Stimulated activated CD8-positive, alpha-beta memory T cell treated with anti-CD3 and anti-CD28 coated beads, Interleukin-7, amount 100 ng/mL, for 4 hours (primary cell): Measurements from ENCODE around the gene DPPA2.

ENCODE experiments used
- DNase-seq, 2 donors: peaks; one replicate each; pipeline ENCODE4 v3.0.0-alpha.2; 2020; ENCODE audit warnings: low read depth in 2 of 2

DPPA2 gene

GRCh38 chr3:109325109-109325508 is 8.8 kb upstream of the DPPA2 start:
- no peak for DNase-seq

DNA sequence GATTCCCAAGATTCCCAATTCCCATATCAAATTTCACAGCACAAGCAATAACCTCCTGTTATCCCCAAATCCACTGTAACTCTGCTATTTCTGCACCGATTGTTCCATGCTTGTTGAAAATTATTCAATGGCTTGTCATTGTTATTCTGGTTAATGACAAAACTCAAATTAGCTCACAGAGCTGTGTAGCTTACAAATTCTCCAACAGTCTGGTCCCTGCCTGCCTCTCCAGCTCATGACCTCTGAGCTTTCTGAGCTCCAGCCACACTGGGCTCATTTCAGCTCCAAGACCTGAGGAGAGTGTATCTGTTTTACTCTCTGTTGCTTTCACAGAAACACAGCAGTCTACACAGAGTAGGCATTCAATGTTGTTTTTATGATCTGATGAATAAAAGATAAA is 3.3 kb downstream of the DPPA2 start:
- no peak for DNase-seq

DNA sequence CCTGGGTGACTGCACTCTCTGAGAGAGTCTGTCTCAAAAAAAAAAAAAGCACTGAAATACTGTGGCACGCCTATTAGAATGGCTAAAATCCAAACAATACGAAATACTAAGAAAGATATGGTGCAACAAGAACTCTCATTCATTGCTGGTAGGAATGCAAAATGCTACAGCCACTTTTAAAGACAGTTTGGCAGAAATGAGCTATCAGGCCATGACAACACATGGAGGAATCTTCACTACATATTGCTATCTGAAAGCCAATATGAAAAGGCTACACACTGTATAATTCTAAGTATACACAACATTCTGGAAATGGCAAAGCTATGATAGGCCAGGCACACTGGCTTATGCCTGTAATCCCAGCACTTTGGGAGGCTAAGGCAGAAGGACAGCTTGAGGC is 18.8 kb downstream of the DPPA2 start:
- DNase-seq = no peak

DNA sequence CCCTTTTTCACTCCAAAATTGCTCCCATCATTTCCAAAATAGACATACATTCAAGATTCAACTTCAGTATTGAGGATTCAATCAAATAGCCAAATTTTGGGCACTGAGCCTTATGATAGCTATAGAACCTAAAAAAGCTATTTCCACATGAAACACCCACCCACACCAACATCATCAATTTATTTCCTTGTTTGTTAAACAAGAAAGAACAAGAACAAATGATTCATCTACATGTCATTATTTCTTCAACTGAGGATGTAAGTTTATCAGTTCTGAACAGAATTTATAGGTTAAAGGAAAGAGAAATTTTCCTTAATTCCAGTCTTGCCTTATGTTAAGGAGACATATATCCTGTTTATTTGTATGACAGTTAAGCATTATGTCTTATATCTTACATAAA is 32.2 kb downstream of the DPPA2 start:
- no peak for DNase-seq

DNA sequence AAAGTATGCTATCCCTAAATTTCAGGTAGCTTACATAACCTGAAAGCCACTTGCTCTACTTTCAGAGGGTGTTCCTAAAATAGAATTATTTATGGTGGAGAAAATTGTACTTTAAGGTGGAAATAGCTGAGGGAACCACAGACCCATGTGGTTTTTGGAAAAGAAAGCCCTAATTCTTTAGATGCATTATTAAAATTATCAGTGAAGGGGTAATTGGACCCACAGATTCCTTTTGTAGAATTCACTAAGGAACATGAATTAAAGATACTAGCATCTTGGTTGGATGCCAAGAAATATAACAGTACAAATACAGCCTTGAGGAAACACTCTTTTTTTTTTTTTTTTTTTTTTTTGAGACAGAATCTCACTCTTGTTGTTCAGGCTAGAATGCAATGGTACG is 37.8 kb downstream of the DPPA2 start:
- no peak for DNase-seq

DNA sequence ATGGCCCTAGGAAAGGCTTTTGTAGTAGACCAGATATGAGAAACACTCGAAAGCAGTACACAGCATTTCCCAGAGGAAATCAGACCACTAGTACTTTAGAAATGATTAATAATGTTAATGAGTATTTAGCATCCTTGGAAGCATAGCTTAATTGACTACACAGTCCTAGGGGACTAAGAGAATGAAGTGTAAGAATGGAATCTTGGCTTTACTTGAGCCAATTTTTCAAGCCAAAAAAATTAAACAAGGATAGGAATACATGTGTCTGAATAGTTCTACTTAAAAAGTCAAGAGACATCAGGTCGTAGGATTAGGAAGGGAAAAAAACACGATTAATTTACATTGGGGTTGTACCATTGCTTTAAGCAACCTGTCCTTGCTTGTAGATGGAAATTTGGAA is 38.2 kb downstream of the DPPA2 start:
- no peak for DNase-seq

- no peak for DNase-seq
These were observed 40.5 kb downstream of the DPPA2 start for GRCh38 chr3:109275702-109276293.

DNA sequence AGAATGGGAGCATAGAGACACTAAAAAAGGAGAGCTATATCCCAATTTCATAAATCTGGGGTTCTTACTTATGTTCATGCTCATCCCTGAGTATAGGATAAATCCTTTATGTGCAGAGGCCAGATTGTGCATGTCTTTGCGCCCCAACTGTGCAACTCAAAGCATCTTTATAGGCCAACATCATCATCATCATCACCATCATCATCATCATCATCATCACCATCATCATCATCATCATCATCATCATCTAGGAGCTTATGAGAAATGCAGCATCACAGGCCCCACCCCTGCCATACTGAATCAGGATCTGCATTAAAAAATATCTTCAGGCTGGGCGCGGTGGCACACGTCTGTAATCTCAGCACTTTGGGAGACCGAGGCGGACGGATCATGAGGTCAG is 45.5 kb downstream of the DPPA2 start:
- DNase-seq = no peak

- no peak for DNase-seq
These were observed 46.6 kb downstream of the DPPA2 start for GRCh38 chr3:109269577-109270275.

- no peak for DNase-seq
These were observed 48.1 kb downstream of the DPPA2 start for GRCh38 chr3:109268181-109268580.

DNA sequence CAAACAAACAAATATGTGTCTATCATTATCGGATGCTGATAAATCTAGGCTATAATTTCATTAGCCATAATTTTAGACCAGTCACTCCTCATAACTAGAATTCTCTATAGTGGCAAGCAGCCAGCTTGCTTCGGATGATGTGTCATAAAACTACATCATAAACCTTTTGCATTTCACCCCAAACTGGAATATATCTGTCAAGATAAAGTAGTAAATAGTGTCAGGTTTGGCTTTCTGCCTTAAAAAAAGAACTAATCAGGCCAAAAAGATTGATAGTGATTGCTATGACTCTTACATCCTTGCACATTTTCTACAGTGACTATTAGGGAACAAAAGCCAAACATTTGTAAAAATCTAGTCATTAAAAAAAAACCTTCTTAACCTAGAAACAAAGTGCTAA is 51.0 kb downstream of the DPPA2 start:
- no peak for DNase-seq

GRCh38 chr3:109257269-109257668 is 59.0 kb downstream of the DPPA2 start:
- no peak for DNase-seq

GRCh38 chr3:109254770-109255169 is 61.5 kb downstream of the DPPA2 start:
- no peak for DNase-seq

DNA sequence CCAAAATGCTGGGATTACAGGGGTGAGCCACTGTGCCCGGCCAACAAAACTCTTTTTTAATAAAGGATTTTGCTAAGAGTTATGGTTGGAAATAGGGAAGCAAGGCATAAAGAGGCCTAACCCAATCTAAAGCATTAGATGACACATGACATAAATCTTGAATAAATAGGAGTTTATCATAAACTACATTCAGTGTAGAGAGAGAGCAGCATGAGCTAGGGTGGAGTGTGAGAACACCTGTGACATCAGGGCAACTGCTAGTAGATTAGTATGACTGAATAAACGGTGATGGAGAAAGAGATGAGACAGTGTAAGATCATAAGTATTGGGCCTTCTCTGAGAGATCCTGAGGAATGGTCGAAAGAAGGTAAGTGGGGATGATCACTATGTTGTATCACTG is 63.7 kb downstream of the DPPA2 start:
- no peak for DNase-seq
